HEK293 (cell line): Measurements from ENCODE around the gene SEC22C.

Source experiments
- CTCF ChIP-seq: fragments of 450-650 bp; formaldehyde crosslinking; IDR thresholded peaks from 2 replicates; pipeline ENCODE4 v1.5.1; 2016; ENCODE audit warnings: missing biosample characterization, missing genetic modification characterization
- ELK4 ChIP-seq: IDR thresholded peaks from 2 replicates; pipeline ENCODE4 v1.6.1; 2011; ENCODE audit warnings: mild to moderate bottlenecking, low read depth, low read length, borderline replicate concordance
- SP2 ChIP-seq: fragments of 450-650 bp; formaldehyde crosslinking; IDR thresholded peaks from 2 replicates; pipeline ENCODE4 v1.5.1; 2016; ENCODE audit warnings: missing biosample characterization, missing genetic modification characterization
- TCF7L2 ChIP-seq: IDR thresholded peaks from 2 replicates; pipeline ENCODE4 v1.6.1; 2011; ENCODE audit warnings: low read depth, mild to moderate bottlenecking, inconsistent platforms, low read length, moderate library complexity, borderline replicate concordance
- ZEB2 ChIP-seq: fragments of 450-650 bp; formaldehyde crosslinking; IDR thresholded peaks from 2 replicates; pipeline ENCODE4 v1.5.1; 2016; ENCODE audit warnings: missing biosample characterization, missing genetic modification characterization
- ZFP37 ChIP-seq: fragments of 450-650 bp; formaldehyde crosslinking; IDR thresholded peaks from 2 replicates; pipeline ENCODE4 v1.5.1; 2016; ENCODE audit warnings: missing biosample characterization, missing genetic modification characterization
- ZNF121 ChIP-seq: fragments of 450-650 bp; formaldehyde crosslinking; IDR thresholded peaks from 2 replicates; pipeline ENCODE4 v1.5.1; 2016; ENCODE audit warnings: missing biosample characterization, missing genetic modification characterization
- ZNF138 ChIP-seq: fragments of 450-650 bp; formaldehyde crosslinking; IDR thresholded peaks from 2 replicates; pipeline ENCODE4 v1.5.1; 2016; ENCODE audit warnings: missing biosample characterization, missing genetic modification characterization, borderline replicate concordance
- ZNF18 ChIP-seq: fragments of 450-650 bp; formaldehyde crosslinking; IDR thresholded peaks from 2 replicates; pipeline ENCODE4 v1.5.1; 2016; ENCODE audit warnings: missing biosample characterization, missing genetic modification characterization
- ZNF302 ChIP-seq: fragments of 450-650 bp; formaldehyde crosslinking; IDR thresholded peaks from 2 replicates; pipeline ENCODE4 v1.5.1; 2016; ENCODE audit warnings: missing biosample characterization, missing genetic modification characterization, low read depth
- ZNF677 ChIP-seq: fragments of 450-650 bp; IDR thresholded peaks from 2 replicates; pipeline ENCODE4 v1.5.0; 2018; ENCODE audit warnings: missing biosample characterization, mild to moderate bottlenecking, missing genetic modification characterization, moderate library complexity
- ZNF777 ChIP-seq: fragments of 450-650 bp; formaldehyde crosslinking; IDR thresholded peaks from 2 replicates; pipeline ENCODE4 v1.5.1; 2017; ENCODE audit warnings: missing biosample characterization, missing genetic modification characterization, borderline replicate concordance
- TF ChIP-seq, protein P1 (sequence below): fragments of 450-650 bp; formaldehyde crosslinking; IDR thresholded peaks from 2 replicates; pipeline ENCODE4 v1.5.1; 2016; ENCODE audit warnings: missing biosample characterization, missing genetic modification characterization

DNA sequence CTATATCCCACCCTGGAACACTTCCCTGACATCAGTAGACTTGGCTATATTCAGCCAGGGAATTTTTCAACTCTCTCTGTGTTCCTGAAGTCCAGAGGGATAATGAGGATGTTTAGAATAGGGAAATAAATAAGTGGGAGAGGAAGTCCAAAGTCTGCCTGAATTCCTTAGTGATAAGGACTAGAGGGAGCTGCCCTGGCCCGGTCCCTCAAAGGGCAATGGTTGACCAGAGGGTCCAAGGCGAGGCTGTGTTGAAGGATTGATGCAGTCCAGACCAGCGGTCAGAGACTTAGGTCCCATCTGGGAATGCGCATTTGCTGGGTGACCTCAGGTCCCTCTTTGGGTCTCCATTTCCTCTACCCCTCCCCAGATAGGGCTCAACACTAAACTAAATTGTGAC is 71.4 kb downstream of the SEC22C start:
- TF ChIP-seq TCF7L2 (no peak), ZNF121 (no peak), ZNF302 (tag by site-specific recombination) (no peak), CTCF (no peak), ZNF677 (tag by site-specific recombination) (no peak), ZEB2 (tag by site-specific recombination) (no peak), ZNF777 (tag by site-specific recombination) (no peak), ELK4 (no peak), ZNF18 (no peak), ZFP37 (no peak), ZNF138 (no peak), SP2 (no peak)
- TF ChIP-seq, protein P1, sequence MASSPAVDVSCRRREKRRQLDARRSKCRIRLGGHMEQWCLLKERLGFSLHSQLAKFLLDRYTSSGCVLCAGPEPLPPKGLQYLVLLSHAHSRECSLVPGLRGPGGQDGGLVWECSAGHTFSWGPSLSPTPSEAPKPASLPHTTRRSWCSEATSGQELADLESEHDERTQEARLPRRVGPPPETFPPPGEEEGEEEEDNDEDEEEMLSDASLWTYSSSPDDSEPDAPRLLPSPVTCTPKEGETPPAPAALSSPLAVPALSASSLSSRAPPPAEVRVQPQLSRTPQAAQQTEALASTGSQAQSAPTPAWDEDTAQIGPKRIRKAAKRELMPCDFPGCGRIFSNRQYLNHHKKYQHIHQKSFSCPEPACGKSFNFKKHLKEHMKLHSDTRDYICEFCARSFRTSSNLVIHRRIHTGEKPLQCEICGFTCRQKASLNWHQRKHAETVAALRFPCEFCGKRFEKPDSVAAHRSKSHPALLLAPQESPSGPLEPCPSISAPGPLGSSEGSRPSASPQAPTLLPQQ (tag by site-specific recombination): no peak
